Activated CD4-positive, alpha-beta T cell treated with anti-CD3 and anti-CD28 coated beads for 36 hours (primary cell): Measurements from ENCODE around the gene N4BP2L1. TPM values are rescaled to one million over a fixed set of nuclear protein-coding genes. Genes with fewer than 3 reads are reported as not detected.
"Not testable (repeated sequence)": the region's sequence is repeated elsewhere in the genome, so short reads cannot be mapped to it uniquely, and the experiment has no call there.

Source experiments
- ATAC-seq: fragments of 200-7000 bp; cut with Tn5 transposase; one replicate; pipeline ENCODE4 v1.10.0; 2021; ENCODE audit warnings: mild to moderate bottlenecking, moderate library complexity
- CTCF ChIA-PET: fragments of 350-600 bp; sonication (Branson Sonifier 250); formaldehyde crosslinking; loops from one replicate; lab custom pipeline; 2021; ENCODE audit warnings: antibody characterized with exemption; lab: Charles Lee
- POLR2A ChIA-PET: fragments of 350-600 bp; sonication (Branson Sonifier 250); formaldehyde crosslinking; loops from one replicate; lab custom pipeline; 2021; ENCODE audit warnings: antibody characterized with exemption, inconsistent platforms; lab: Charles Lee
- DNase-seq: peaks from one replicate; pipeline ENCODE4 v3.0.0-alpha.2; 2020
- H3K27ac Mint-ChIP-seq: one replicate; pipeline ENCODE4 v1.8.0; 2021; ENCODE audit warnings: mixed read lengths
- H3K27me3 Mint-ChIP-seq: one replicate; pipeline ENCODE4 v1.8.0; 2021; ENCODE audit warnings: mixed read lengths
- H3K36me3 Mint-ChIP-seq: one replicate; pipeline ENCODE4 v1.8.0; 2021; ENCODE audit warnings: low read depth, mixed read lengths
- H3K4me1 Mint-ChIP-seq: one replicate; pipeline ENCODE4 v1.8.0; 2021; ENCODE audit warnings: mixed read lengths
- H3K4me3 Mint-ChIP-seq: one replicate; pipeline ENCODE4 v1.8.0; 2021; ENCODE audit warnings: mild to moderate bottlenecking, moderate library complexity, mixed read lengths
- H3K9me3 Mint-ChIP-seq: one replicate; pipeline ENCODE4 v1.8.0; 2021; ENCODE audit warnings: low read depth, mixed read lengths
- intact Hi-C, 2 experiments: fragments of 100-400 bp; cut with DNase I in 1 of 2; cut with micrococcal nuclease in 1 of 2; formaldehyde crosslinking; loops; one replicate each; pipeline versions ENCODE4 v1.14.2 to v1.15.1; 2022 to 2024; cut with DNase I, micrococcal nuclease
- total RNA-seq, 2 experiments: library from RNA; stranded (reverse); gene quantifications; one replicate each; pipeline ENCODE4 v1.2.3, GENCODE V29; 2021

The N4BP2L1 gene
- total RNA-seq, 2 experiments from 2014 or later, result 16.1 to 16.5 TPM

- POLR2A ChIA-PET, result no interaction called here
- no peak for ATAC-seq
- CTCF ChIA-PET, result interaction anchor here (0.5 to 0.7 kb wide), 2 partner anchors 8 to 1291 kb away, joined by 3 to 4 read pairs; no protein-coding TSS in a partner anchor
- Mint-ChIP-seq H3K4me1 (peaks cover 2% of the 10 kb centered on the region), H3K4me3 (no peak overlapping the region), H3K27ac (no peak overlapping the region), H3K27me3 (no peaks in the 10 kb centered on the region), H3K36me3 (peaks cover 9% of the 10 kb centered on the region), H3K9me3 (no peaks in the 10 kb centered on the region)
- no peak for DNase-seq
- intact Hi-C loops, result no loop called here
These were observed 37.9 kb downstream of the N4BP2L1 start for GRCh38 chr13:32390048-32390447.

GRCh38 chr13:32385410-32385809 is 42.5 kb downstream of the N4BP2L1 start:
- intact Hi-C loops, result no loop called here

GRCh38 chr13:32384702-32385101 is 43.2 kb downstream of the N4BP2L1 start:
- H3K27ac Mint-ChIP-seq, result no peak overlapping the region
- peaks cover 5% of the 10 kb centered on the region for H3K36me3 Mint-ChIP-seq
- POLR2A ChIA-PET, result no interaction called here
- no peaks in the 10 kb centered on the region for H3K27me3 Mint-ChIP-seq
- no peaks in the 10 kb centered on the region for H3K9me3 Mint-ChIP-seq
- intact Hi-C loops, result loop anchor here in 1 of 2 experiments (5.0 kb wide), 1 partner anchor 58 kb away; no protein-coding TSS in a partner anchor
- ATAC-seq (no peak), DNase-seq (no peak)
- no peaks in the 10 kb centered on the region for H3K4me1 Mint-ChIP-seq
- H3K4me3 Mint-ChIP-seq, result no peak overlapping the region
- CTCF ChIA-PET, result interaction anchor here (0.6 to 1.1 kb wide), 3 partner anchors 58 to 370 kb away, joined by 3 read pairs; no protein-coding TSS in a partner anchor

More at GRCh38 chr13:32385410-32385809, 42.5 kb downstream of the N4BP2L1 start:
- ChIA-PET CTCF (interaction anchor here (0.7 to 1.1 kb wide), 2 partner anchors 48 to 57 kb away, joined by 3 read pairs; no protein-coding TSS in a partner anchor), POLR2A (no interaction called here)
- Mint-ChIP-seq H3K27ac (no peak overlapping the region), H3K4me3 (no peak overlapping the region), H3K36me3 (peaks cover 5% of the 10 kb centered on the region), H3K4me1 (peaks cover under 1% of the 10 kb centered on the region), H3K27me3 (no peaks in the 10 kb centered on the region), H3K9me3 (no peaks in the 10 kb centered on the region)
- no peak for ATAC-seq
- no peak for DNase-seq

DNA sequence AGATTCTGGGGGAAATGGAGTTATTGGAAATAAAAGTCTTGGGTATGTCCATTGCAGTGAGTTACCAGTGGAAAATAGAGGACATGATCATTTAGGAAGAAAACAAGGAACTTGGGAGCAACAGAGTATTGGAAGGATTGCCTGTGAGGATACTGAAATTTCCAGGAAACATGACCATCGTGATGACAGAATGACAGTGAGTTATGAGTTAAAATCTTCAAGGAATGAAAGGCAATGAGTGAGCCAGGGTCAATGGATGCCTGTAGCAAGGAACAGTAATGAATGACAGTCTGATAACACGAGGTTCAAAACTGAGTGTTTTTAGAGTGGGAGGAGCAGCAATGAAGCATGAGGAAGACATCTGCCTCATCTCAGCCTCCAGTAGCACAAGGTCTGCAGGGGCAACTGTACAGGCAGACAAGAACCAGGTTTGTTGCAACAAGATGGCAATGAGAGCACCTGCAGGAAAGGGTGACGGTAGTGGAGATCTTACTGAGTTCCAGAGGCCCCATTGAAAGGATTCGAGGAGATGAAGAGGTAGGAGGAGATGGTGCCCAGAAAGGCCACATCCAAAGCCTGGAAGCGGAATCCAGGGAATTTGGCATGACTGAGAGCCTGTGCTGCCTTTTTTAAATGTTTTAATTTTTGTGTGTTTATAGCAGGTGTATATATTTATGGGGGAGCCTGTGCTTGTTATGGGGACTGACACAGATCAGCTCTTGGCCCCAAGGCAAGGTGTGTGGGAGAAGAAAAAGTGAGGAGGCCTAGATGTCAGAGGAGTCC is 43.9 kb downstream of the N4BP2L1 start:
- no peak overlapping the region for H3K4me3 Mint-ChIP-seq
- ATAC-seq (no peak), DNase-seq (no peak)
- CTCF ChIA-PET, result interaction anchor here (0.7 kb wide), 1 partner anchor 370 kb away, joined by 3 read pairs; no protein-coding TSS in a partner anchor
- POLR2A ChIA-PET, result no interaction called here
- H3K9me3 Mint-ChIP-seq, result no peaks in the 10 kb centered on the region
- no peaks in the 10 kb centered on the region for H3K4me1 Mint-ChIP-seq
- no peaks in the 10 kb centered on the region for H3K27me3 Mint-ChIP-seq
- peaks cover 8% of the 10 kb centered on the region for H3K36me3 Mint-ChIP-seq
- intact Hi-C loops, result loop anchor here in 1 of 2 experiments (2.0 to 5.0 kb wide), 2 partner anchors 58 to 201 kb away; no protein-coding TSS in a partner anchor
- H3K27ac Mint-ChIP-seq, result no peak overlapping the region

- ChIA-PET POLR2A (no interaction called here), CTCF (interaction anchor here (0.6 to 1.0 kb wide), 2 partner anchors 9 to 198 kb away, joined by 3 to 5 read pairs; no protein-coding TSS in a partner anchor)
- DNase-seq (no peak), ATAC-seq (peak; percentile 30)
- no peak overlapping the region for H3K4me3 Mint-ChIP-seq
- intact Hi-C loops, result loop anchor here (1.0 to 5.0 kb wide), 2 partner anchors 61 to 200 kb away; no protein-coding TSS in a partner anchor
- H3K27me3 Mint-ChIP-seq, result no peaks in the 10 kb centered on the region
- peaks cover 5% of the 10 kb centered on the region for H3K36me3 Mint-ChIP-seq
- H3K9me3 Mint-ChIP-seq, result no peaks in the 10 kb centered on the region
- no peaks in the 10 kb centered on the region for H3K4me1 Mint-ChIP-seq
- no peak overlapping the region for H3K27ac Mint-ChIP-seq
These were observed 46.4 kb downstream of the N4BP2L1 start for GRCh38 chr13:32381539-32381938.

GRCh38 chr13:32378012-32378411 is 49.9 kb downstream of the N4BP2L1 start:
- CTCF ChIA-PET, result interaction anchor here (1.3 kb wide), 1 partner anchor 147 kb away, joined by 3 read pairs; no protein-coding TSS in a partner anchor
- intact Hi-C loops, result no loop called here
- POLR2A ChIA-PET, result no interaction called here

DNA sequence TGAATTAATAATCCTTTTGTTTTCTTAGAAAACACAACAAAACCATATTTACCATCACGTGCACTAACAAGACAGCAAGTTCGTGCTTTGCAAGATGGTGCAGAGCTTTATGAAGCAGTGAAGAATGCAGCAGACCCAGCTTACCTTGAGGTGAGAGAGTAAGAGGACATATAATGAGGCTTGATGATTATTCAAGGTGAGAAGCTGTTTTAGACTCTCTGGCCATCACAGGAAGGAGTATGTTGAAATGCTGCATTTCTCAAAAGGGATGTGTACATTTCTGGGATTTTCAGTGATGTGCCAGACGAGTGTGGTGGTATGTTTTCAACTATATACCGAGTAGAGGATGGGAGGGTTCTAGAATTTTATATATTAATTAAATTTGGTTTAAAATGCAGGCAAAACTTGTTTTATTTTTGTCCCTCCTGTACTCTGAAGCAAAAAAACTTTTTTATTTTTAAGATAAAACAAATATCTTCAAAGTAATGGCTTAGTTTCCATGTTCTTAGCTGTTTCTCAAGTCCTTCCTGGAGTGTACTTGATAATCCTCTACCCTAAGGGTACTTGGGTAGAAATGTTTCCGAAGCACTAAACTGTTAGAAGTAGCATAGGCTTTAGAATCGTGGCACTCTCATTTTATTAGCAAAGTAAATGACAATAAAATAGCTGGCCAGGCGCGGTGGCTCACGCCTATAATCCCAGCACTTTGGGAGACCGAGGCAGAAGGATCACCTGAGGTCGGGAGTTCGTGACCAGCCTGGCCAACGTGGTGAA is 51.1 kb downstream of the N4BP2L1 start:
- Mint-ChIP-seq H3K27me3 (no peaks in the 10 kb centered on the region), H3K4me3 (no peak overlapping the region), H3K27ac (no peak overlapping the region), H3K9me3 (no peaks in the 10 kb centered on the region), H3K4me1 (no peaks in the 10 kb centered on the region), H3K36me3 (peaks cover 32% of the 10 kb centered on the region)
- intact Hi-C loops, result no loop called here
- POLR2A ChIA-PET, result no interaction called here
- CTCF ChIA-PET, result interaction anchor here (0.8 to 1.3 kb wide), 2 partner anchors 17 to 148 kb away, joined by 3 to 5 read pairs; no protein-coding TSS in a partner anchor
- DNase-seq, result no peak
- no peak for ATAC-seq

More at GRCh38 chr13:32378012-32378411, 49.9 kb downstream of the N4BP2L1 start:
- ATAC-seq (no peak), DNase-seq (no peak)
- no peaks in the 10 kb centered on the region for H3K9me3 Mint-ChIP-seq
- no peaks in the 10 kb centered on the region for H3K4me1 Mint-ChIP-seq
- no peak overlapping the region for H3K27ac Mint-ChIP-seq
- no peak overlapping the region for H3K4me3 Mint-ChIP-seq
- peaks cover 24% of the 10 kb centered on the region for H3K36me3 Mint-ChIP-seq
- no peaks in the 10 kb centered on the region for H3K27me3 Mint-ChIP-seq

GRCh38 chr13:32370805-32371204 is 57.1 kb downstream of the N4BP2L1 start:
- POLR2A ChIA-PET, result no interaction called here
- Mint-ChIP-seq H3K9me3 (no peaks in the 10 kb centered on the region), H3K36me3 (peaks cover 49% of the 10 kb centered on the region), H3K27ac (no peak overlapping the region), H3K27me3 (no peaks in the 10 kb centered on the region), H3K4me1 (no peaks in the 10 kb centered on the region), H3K4me3 (no peak overlapping the region)
- ATAC-seq (no peak), DNase-seq (no peak)
- CTCF ChIA-PET, result no interaction called here
- intact Hi-C loops, result no loop called here

DNA sequence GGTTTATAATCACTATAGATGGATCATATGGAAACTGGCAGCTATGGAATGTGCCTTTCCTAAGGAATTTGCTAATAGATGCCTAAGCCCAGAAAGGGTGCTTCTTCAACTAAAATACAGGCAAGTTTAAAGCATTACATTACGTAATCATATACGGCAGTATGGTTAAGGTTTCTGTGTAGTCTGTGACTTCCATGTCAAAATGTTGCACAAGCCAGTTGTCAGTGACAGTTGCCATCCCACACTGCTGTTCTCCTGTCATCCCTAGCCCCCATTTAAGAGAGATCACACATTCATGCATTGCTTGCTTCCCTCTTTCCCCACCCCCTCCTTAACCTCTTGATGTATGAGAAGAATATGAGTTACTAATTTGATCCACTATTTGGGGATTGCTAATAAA is 65.4 kb downstream of the N4BP2L1 start:
- Mint-ChIP-seq H3K4me1 (no peaks in the 10 kb centered on the region), H3K27me3 (no peaks in the 10 kb centered on the region), H3K4me3 (no peak overlapping the region), H3K9me3 (no peaks in the 10 kb centered on the region), H3K36me3 (peaks cover 30% of the 10 kb centered on the region), H3K27ac (no peak overlapping the region)
- ChIA-PET CTCF (interaction anchor here (0.7 kb wide), 1 partner anchor 288 kb away, joined by 3 read pairs; no protein-coding TSS in a partner anchor), POLR2A (no interaction called here)
- intact Hi-C loops, result no loop called here
- DNase-seq (no peak), ATAC-seq (no peak)

GRCh38 chr13:32355935-32356334 is 72.0 kb downstream of the N4BP2L1 start:
- H3K9me3 Mint-ChIP-seq, result not testable (repeated sequence)

DNA sequence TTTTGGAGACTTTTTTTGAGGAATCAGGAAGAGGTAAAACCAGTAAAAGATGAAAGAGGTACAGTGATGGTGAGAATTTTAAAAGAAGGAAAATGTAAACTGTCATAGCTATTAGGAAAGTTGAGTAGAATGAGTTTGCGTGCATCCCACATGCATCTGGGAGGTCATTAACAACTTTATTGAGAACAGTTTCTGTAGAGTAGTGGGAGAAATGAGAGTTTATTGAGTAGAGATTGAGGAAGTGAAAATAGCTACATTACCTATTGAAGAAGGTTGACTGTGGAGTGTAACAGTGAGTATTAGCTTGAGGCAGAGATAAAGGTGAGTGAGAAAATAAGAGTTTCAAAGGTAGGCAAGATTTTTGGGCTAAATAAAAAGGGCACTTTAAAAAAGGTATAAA is 73.9 kb downstream of the N4BP2L1 start:
- H3K27ac Mint-ChIP-seq, result no peak overlapping the region
- CTCF ChIA-PET, result no interaction called here

More at GRCh38 chr13:32355935-32356334, 72.0 kb downstream of the N4BP2L1 start:
- DNase-seq, H3K4me3 Mint-ChIP-seq, intact Hi-C loops, CTCF ChIA-PET, H3K4me1 Mint-ChIP-seq, POLR2A ChIA-PET, H3K27me3 Mint-ChIP-seq, ATAC-seq, H3K27ac Mint-ChIP-seq: not testable (repeated sequence)
- H3K36me3 Mint-ChIP-seq, result peaks cover 25% of the 10 kb centered on the region

More for the DNA sequence above, 73.9 kb downstream of the N4BP2L1 start:
- no peak for ATAC-seq
- DNase-seq, result no peak
- Mint-ChIP-seq H3K4me3 (no peak overlapping the region), H3K9me3 (no peaks in the 10 kb centered on the region), H3K27me3 (no peaks in the 10 kb centered on the region), H3K4me1 (no peaks in the 10 kb centered on the region), H3K36me3 (peaks cover 30% of the 10 kb centered on the region)
- POLR2A ChIA-PET, result no interaction called here
- intact Hi-C loops, result no loop called here
